H1 (cell line): ENCODE data around the gene GNAQ. TPM values are rescaled to one million over a fixed set of nuclear protein-coding genes. Genes with fewer than 3 reads are reported as not detected.

Experiments
- CTCF ChIA-PET: fragments of 300-600 bp; sonication (Branson Sonifier 250); formaldehyde crosslinking; loops from one replicate; lab custom pipeline; 2021; ENCODE audit not compliant: partially characterized antibody; lab: Charles Lee
- POLR2A ChIA-PET: fragments of 300-600 bp; sonication (Branson Sonifier 250); formaldehyde crosslinking; loops from one replicate; lab custom pipeline; 2021; ENCODE audit warnings: inconsistent platforms; ENCODE audit not compliant: partially characterized antibody; lab: Charles Lee
- DNase-seq, 2 experiments: peaks; one replicate each; pipeline versions ENCODE4 v3.0.0 to v3.0.0-alpha.2; 2010 to 2022; ENCODE audit warnings: low spot score in 2 of 2, low read depth in 1 of 2, mixed read lengths in 1 of 2
- FAIRE-seq: peaks from 2 replicates; lab custom pipeline; 2011; peaks lifted over from hg19 to GRCh38; lab: Jason Lieb, UNC
- H2AFZ ChIP-seq: 2 replicates; pipeline ENCODE4 v1.8.1; 2012; ENCODE audit warnings: low read length, inconsistent platforms
- H2AK5ac ChIP-seq: 2 replicates; pipeline ENCODE4 v1.6.1; 2013; ENCODE audit warnings: low read depth, low read length
- H2BK120ac ChIP-seq: replicated peaks from 2 replicates; pipeline ENCODE3; 2013; ENCODE audit warnings: low read depth, low read length, inconsistent platforms
- H2BK12ac ChIP-seq: 2 replicates; pipeline ENCODE4 v1.6.1; 2013; ENCODE audit warnings: low read depth, low read length
- H2BK15ac ChIP-seq: 2 replicates; pipeline ENCODE4 v1.6.1; 2013; ENCODE audit warnings: low read length
- H2BK20ac ChIP-seq: 2 replicates; pipeline ENCODE4 v1.6.1; 2013; ENCODE audit warnings: low read length
- H2BK5ac ChIP-seq: 2 replicates; pipeline ENCODE4 v1.6.1; 2013; ENCODE audit warnings: low read depth, low read length
- H3K14ac ChIP-seq: 2 replicates; pipeline ENCODE4 v1.6.1; 2013; ENCODE audit warnings: inconsistent platforms; ENCODE audit not compliant: insufficient read length
- H3K18ac ChIP-seq: 2 replicates; pipeline ENCODE4 v1.6.1; 2013; ENCODE audit warnings: low read length; ENCODE audit errors: extremely low read depth
- H3K23ac ChIP-seq: 2 replicates; pipeline ENCODE4 v1.6.1; 2013; ENCODE audit warnings: inconsistent platforms; ENCODE audit not compliant: insufficient read length
- H3K23me2 ChIP-seq: 2 replicates; pipeline ENCODE4 v1.6.1; 2013; ENCODE audit warnings: low read depth, low read length
- H3K27ac ChIP-seq: 2 replicates; pipeline ENCODE4 v1.6.1; 2011; ENCODE audit warnings: low read depth, low read length, inconsistent platforms
- H3K27me3 ChIP-seq, 4 experiments: replicated peaks in 1 of 4; 1 replicate in 1 of 4; 2 replicates in 3 of 4; pipeline versions ENCODE4 v1.6.1 to v1.8.1; 2011 to 2013; ENCODE audit warnings: low read length in 3 of 4, mild to moderate bottlenecking in 3 of 4, inconsistent platforms in 2 of 4, mixed read lengths in 2 of 4, moderate library complexity in 1 of 4; ENCODE audit not compliant: control insufficient read depth in 3 of 4, insufficient read depth in 3 of 4; ENCODE audit errors: extremely low read depth in 1 of 4
- H3K36me3 ChIP-seq, 4 experiments: 2 replicates each; pipeline versions ENCODE4 v1.6.1 to v1.8.1; 2011 to 2013; ENCODE audit warnings: mild to moderate bottlenecking in 4 of 4, low read length in 3 of 4, moderate library complexity in 2 of 4, control low read depth in 1 of 4, inconsistent platforms in 1 of 4; ENCODE audit not compliant: insufficient read depth in 4 of 4, control insufficient read depth in 2 of 4
- H3K4ac ChIP-seq: replicated peaks from 2 replicates; pipeline ENCODE3; 2013; ENCODE audit warnings: low read length, low read depth, mixed read lengths, inconsistent platforms; ENCODE audit not compliant: insufficient read length
- H3K4me1 ChIP-seq, 4 experiments: replicated peaks in 1 of 4; 1 replicate in 1 of 4; 2 replicates in 3 of 4; pipeline versions ENCODE4 v1.6.1 to v1.8.1; 2011 to 2013; ENCODE audit warnings: low read length in 3 of 4, inconsistent platforms in 2 of 4, mixed read lengths in 1 of 4; ENCODE audit not compliant: insufficient read depth in 4 of 4, control insufficient read depth in 3 of 4
- H3K4me2 ChIP-seq, 2 experiments: 2 replicates each; pipeline versions ENCODE4 v1.6.1 to v1.8.1; 2011 to 2013; ENCODE audit warnings: low read depth in 2 of 2, low read length in 2 of 2, control low read depth in 1 of 2, inconsistent platforms in 1 of 2, mild to moderate bottlenecking in 1 of 2; ENCODE audit not compliant: insufficient read depth in 1 of 2
- H3K4me3 ChIP-seq, 4 experiments: fragments of 200-600, 300-600 bp in 1 of 4; sonication (generic), shearing (Covaris generic), sonication (Bioruptor Twin) in 1 of 4; 2 replicates each; pipeline versions ENCODE4 v1.5.1 to v1.8.1; 2011 to 2016; ENCODE audit warnings: low read length in 4 of 4, low read depth in 3 of 4, control low read depth in 2 of 4, inconsistent platforms in 2 of 4, mild to moderate bottlenecking in 2 of 4, mixed read lengths in 1 of 4, moderate library complexity in 1 of 4; ENCODE audit not compliant: insufficient read depth in 2 of 4; ENCODE audit errors: extremely low read depth in 1 of 4
- H3K56ac ChIP-seq: replicated peaks from 2 replicates; pipeline ENCODE3; 2013; ENCODE audit warnings: low read depth, mild to moderate bottlenecking, mixed read lengths, low read length, inconsistent platforms; ENCODE audit not compliant: insufficient read length
- H3K79me1 ChIP-seq: 2 replicates; pipeline ENCODE4 v1.6.1; 2013; ENCODE audit warnings: low read depth, low read length, control low read depth
- H3K79me2 ChIP-seq, 2 experiments: 2 replicates each; pipeline versions ENCODE4 v1.6.1 to v1.8.1; 2012 to 2013; ENCODE audit warnings: low read length in 2 of 2, mild to moderate bottlenecking in 2 of 2, inconsistent platforms in 1 of 2; ENCODE audit not compliant: insufficient read depth in 2 of 2, control insufficient read depth in 1 of 2
- H3K9ac ChIP-seq, 4 experiments: replicated peaks in 1 of 4; 1 replicate in 1 of 4; 2 replicates in 3 of 4; pipeline versions ENCODE4 v1.6.1 to v1.8.1; 2011 to 2013; ENCODE audit warnings: low read depth in 3 of 4, low read length in 3 of 4, control low read depth in 2 of 4, mild to moderate bottlenecking in 2 of 4, moderate library complexity in 2 of 4, inconsistent platforms in 1 of 4; ENCODE audit errors: extremely low read depth in 1 of 4
- H3K9me3 ChIP-seq, 2 experiments: 2 replicates each; pipeline versions ENCODE4 v1.6.1 to v1.8.1; 2012 to 2013; ENCODE audit warnings: mild to moderate bottlenecking in 2 of 2, moderate library complexity in 2 of 2, control low read depth in 1 of 2, inconsistent platforms in 1 of 2, low read depth in 1 of 2, low read length in 1 of 2, mixed read lengths in 1 of 2; ENCODE audit not compliant: insufficient read depth in 2 of 2
- H4K20me1 ChIP-seq, 2 experiments: replicated peaks in 1 of 2; 2 replicates each; pipeline versions ENCODE3 to v1.8.1; 2011 to 2013; ENCODE audit warnings: inconsistent platforms in 2 of 2, low read length in 2 of 2, mild to moderate bottlenecking in 1 of 2; ENCODE audit not compliant: insufficient read depth in 2 of 2, control insufficient read depth in 1 of 2
- H4K5ac ChIP-seq: 2 replicates; pipeline ENCODE4 v1.6.1; 2013; ENCODE audit warnings: low read length, low read depth, mixed read lengths, inconsistent platforms; ENCODE audit not compliant: insufficient read length
- H4K8ac ChIP-seq: 2 replicates; pipeline ENCODE4 v1.8.0; 2013; ENCODE audit warnings: mild to moderate bottlenecking, moderate library complexity, low read length, inconsistent platforms; ENCODE audit not compliant: insufficient read depth; ENCODE audit errors: extremely low read depth
- H4K91ac ChIP-seq: replicated peaks from 2 replicates; pipeline ENCODE3; 2013; ENCODE audit warnings: low read length, mixed read lengths, inconsistent platforms; ENCODE audit not compliant: insufficient read length
- CHD2 ChIP-seq: IDR thresholded peaks from 2 replicates; pipeline ENCODE4 v1.6.1; 2012; ENCODE audit warnings: low read length, improper control_type of control experiment
- HDAC2 ChIP-seq, 2 experiments: fragments of 300-600 bp in 1 of 2; sonication (generic) in 1 of 2; IDR thresholded peaks; 2 replicates each; pipeline ENCODE4 v1.6.1; 2011 to 2012; ENCODE audit warnings: low read depth in 2 of 2, low read length in 2 of 2, mild to moderate bottlenecking in 2 of 2, moderate library complexity in 2 of 2, borderline replicate concordance in 1 of 2, inconsistent platforms in 1 of 2
- POU5F1 ChIP-seq: IDR thresholded peaks from 2 replicates; pipeline ENCODE4 v1.6.1; 2011; ENCODE audit warnings: low read depth, mild to moderate bottlenecking, low read length, moderate library complexity
- WGBS, 2 experiments: shearing (Covaris generic) in 1 of 2; methylation state at CpG; one replicate each; pipeline versions ENCODE4 v1.1.6 to v1.1.7; 2013 to 2015; ENCODE audit warnings: low lambda C conversion rate in 2 of 2, mixed read lengths in 2 of 2, inconsistent platforms in 1 of 2, low coverage in 1 of 2, missing lambda C conversion rate in 1 of 2; ENCODE audit not compliant: insufficient replicate concordance in 2 of 2, insufficient coverage in 1 of 2, insufficient read length in 1 of 2; ENCODE audit errors: extremely low coverage in 1 of 2, missing lambda C conversion rate in 1 of 2; 5-methylcytosine and 5-hydroxymethylcytosine counted together
- polyA plus RNA-seq, 7 experiments: library from polyadenylated mRNA; depleted of rRNA in 3 of 7; stranded (reverse) in 5 of 7; unstranded in 2 of 7; fragments of >200 nt in 5 of 7; fragments of 200-250 nt in 2 of 7; gene quantifications; 1 replicate in 5 of 7; 2 replicates in 1 of 7; 4 replicates in 1 of 7; pipeline versions ENCODE4 v1.2.1 to v1.2.3, GENCODE V29; 2011 to 2013; ENCODE audit warnings: missing spikeins in 2 of 7, mixed read lengths in 2 of 7
- total RNA-seq: library from RNA; stranded (reverse); fragmentation: NEBNext Ultra II Directional; extraction: Animal tissue kit (Norgen Biotek cat#: 25700); gene quantifications from 2 replicates; pipeline ENCODE4 v1.2.1, GENCODE V29; 2021

GNAQ gene
- total and polyA plus RNA-seq, 2 of the 8 experiments (the other 6 are each of a cell fraction or from before 2014, with no cell fraction given), result 22.8 to 63.8 TPM

GRCh38 chr9:77975806-77976205 is 55.8 kb downstream of the GNAQ start:
- CTCF ChIA-PET, result interaction anchor here (0.5 to 4.5 kb wide), 17 partner anchors 12 to 1213 kb away, joined by 3 to 76 read pairs (median 4); no protein-coding TSS in a partner anchor
- H3K4ac ChIP-seq, result no peak overlapping the region

More at GRCh38 chr9:77975806-77976205, 55.8 kb downstream of the GNAQ start:
- no peak overlapping the region for H2AK5ac ChIP-seq
- no peaks in the 10 kb centered on the region for H3K36me3 ChIP-seq
- H3K4me3 ChIP-seq, result no peak overlapping the region
- no peak overlapping the region for H2BK5ac ChIP-seq
- no peaks in the 10 kb centered on the region for H3K23me2 ChIP-seq
- H3K27ac ChIP-seq, result no peak overlapping the region
- no peaks in the 10 kb centered on the region for H3K27me3 ChIP-seq
- peaks cover 0 to 3% of the 10 kb centered on the region in 2 experiments for H4K20me1 ChIP-seq
- H3K79me1 ChIP-seq, result no peaks in the 10 kb centered on the region; the same call in 1 of the 2 replicates
- no peak overlapping the region for H3K18ac ChIP-seq
- H3K23ac ChIP-seq, result no peak overlapping the region
- no peak overlapping the region for H4K8ac ChIP-seq
- DNase-seq (no peak), FAIRE-seq (no peak)
- H2BK20ac ChIP-seq, result no peak overlapping the region
- no peak overlapping the region for H3K4me2 ChIP-seq
- H2BK15ac ChIP-seq, result no peak overlapping the region
- no peak overlapping the region for H2BK120ac ChIP-seq
- H3K4me1 ChIP-seq, result peaks cover 0 to 11% (median 9%) of the 10 kb centered on the region in 4 experiments; a peak in 3 of 7 replicates
- no peak for TF ChIP-seq POU5F1
- TF ChIP-seq CHD2, result no peak
- no peak for TF ChIP-seq HDAC2 (IDR thresholded peaks at IDR 0.05; ENCODE audit: borderline replicate concordance in 1 of 2, low read depth in 2 of 2, low read length in 2 of 2)
- peaks cover 3 to 82% of the 10 kb centered on the region in 2 experiments; a peak in 3 of 4 replicates for H3K79me2 ChIP-seq
- H3K56ac ChIP-seq, result no peak overlapping the region
- no peak overlapping the region for H4K91ac ChIP-seq
- H3K9me3 ChIP-seq, result no peaks in the 10 kb centered on the region
- no peak overlapping the region for H3K14ac ChIP-seq
- no peak overlapping the region; a peak in 1 of 7 replicates for H3K9ac ChIP-seq
- POLR2A ChIA-PET, result interaction anchor here (1.2 to 1.9 kb wide), 4 partner anchors 10 to 323 kb away, joined by 3 to 5 read pairs (median 4); no protein-coding TSS in a partner anchor
- no peak overlapping the region for H2BK12ac ChIP-seq
- no peak overlapping the region for H4K5ac ChIP-seq
- WGBS, 2 experiments, result 97% methylated on average over 5 of the region's 5 CpGs; no CpG with 5 or more reads in 1 of the 2 experiments
- no peak overlapping the region for H2AFZ ChIP-seq
